Measurements from ENCODE around the gene BCL11B. TPM values are rescaled to one million over a fixed set of nuclear protein-coding genes. Genes with fewer than 3 reads are reported as not detected.

Gene BCL11B
- total and polyA plus RNA-seq, 2 donors (not counting 1 experiment from before 2014, with no cell fraction given): 0.33 to 0.42 TPM

GRCh38 chr14:99206090-99206489 is 65.9 kb downstream of the BCL11B start:
- H3K4me2 ChIP-seq (replicated peaks; ENCODE audit: low read depth, low read length, poor library complexity, severe bottlenecking): no peak overlapping the region
- no peaks in the 10 kb centered on the region for H3K9me3 Mint-ChIP-seq (ENCODE audit: insufficient read depth)
- no peaks in the 10 kb centered on the region for H3K79me2 ChIP-seq (ENCODE audit: control insufficient read depth, insufficient read depth, low read length)
- H3K27ac Mint-ChIP-seq: no peak overlapping the region
- CTCF ChIA-PET: no interaction called here
- H3K36me3 ChIP-seq (replicated peaks in 1 of 2; ENCODE audit: control extremely low read depth in 1 of 2, control insufficient read depth in 1 of 2, extremely low read depth in 1 of 2, insufficient read depth in 2 of 2, low read length in 1 of 2): no peaks in the 10 kb centered on the region
- no peaks in the 10 kb centered on the region for H3K4me1 ChIP-seq (ENCODE audit: control insufficient read depth in 2 of 2, insufficient read depth in 2 of 2, low read length in 2 of 2)
- no peak overlapping the region for H3K4me3 ChIP-seq (ENCODE audit: control extremely low read depth in 1 of 5, extremely low read depth in 1 of 5, insufficient read depth in 1 of 5, low read depth in 2 of 5, low read length in 4 of 5)
- H3K4me1 Mint-ChIP-seq: no peaks in the 10 kb centered on the region
- DNase-seq (no peak), ATAC-seq (ENCODE audit: low read depth) (no peak)
- no peak overlapping the region for H2AFZ ChIP-seq (ENCODE audit: insufficient read depth, low read depth, low read length, poor library complexity, severe bottlenecking)
- H3K9ac ChIP-seq (ENCODE audit: low read length): no peak overlapping the region
- TF ChIP-seq, protein P1, sequence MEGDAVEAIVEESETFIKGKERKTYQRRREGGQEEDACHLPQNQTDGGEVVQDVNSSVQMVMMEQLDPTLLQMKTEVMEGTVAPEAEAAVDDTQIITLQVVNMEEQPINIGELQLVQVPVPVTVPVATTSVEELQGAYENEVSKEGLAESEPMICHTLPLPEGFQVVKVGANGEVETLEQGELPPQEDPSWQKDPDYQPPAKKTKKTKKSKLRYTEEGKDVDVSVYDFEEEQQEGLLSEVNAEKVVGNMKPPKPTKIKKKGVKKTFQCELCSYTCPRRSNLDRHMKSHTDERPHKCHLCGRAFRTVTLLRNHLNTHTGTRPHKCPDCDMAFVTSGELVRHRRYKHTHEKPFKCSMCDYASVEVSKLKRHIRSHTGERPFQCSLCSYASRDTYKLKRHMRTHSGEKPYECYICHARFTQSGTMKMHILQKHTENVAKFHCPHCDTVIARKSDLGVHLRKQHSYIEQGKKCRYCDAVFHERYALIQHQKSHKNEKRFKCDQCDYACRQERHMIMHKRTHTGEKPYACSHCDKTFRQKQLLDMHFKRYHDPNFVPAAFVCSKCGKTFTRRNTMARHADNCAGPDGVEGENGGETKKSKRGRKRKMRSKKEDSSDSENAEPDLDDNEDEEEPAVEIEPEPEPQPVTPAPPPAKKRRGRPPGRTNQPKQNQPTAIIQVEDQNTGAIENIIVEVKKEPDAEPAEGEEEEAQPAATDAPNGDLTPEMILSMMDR (IDR thresholded peaks at IDR 0.05): no peak
- no peak for TF ChIP-seq EZH2 (IDR thresholded peaks at IDR 0.05; ENCODE audit: borderline replicate concordance, insufficient read depth, low read depth, low read length, poor library complexity, severe bottlenecking)
- no peaks in the 10 kb centered on the region for H3K27me3 ChIP-seq (replicated peaks in 1 of 4; ENCODE audit: control extremely low read depth in 1 of 4, control insufficient read depth in 3 of 4, insufficient read depth in 4 of 4, low read length in 3 of 4)
- 77% methylated on average over 3 of the region's 4 CpGs for WGBS (ENCODE audit: insufficient coverage)
- H3K4me3 Mint-ChIP-seq: no peak overlapping the region
- intact Hi-C loops (cut with micrococcal nuclease): no loop called here
- no peak overlapping the region for H3K27ac ChIP-seq (ENCODE audit: low read length in 2 of 2)
- H4K20me1 ChIP-seq (ENCODE audit: control insufficient read depth, insufficient read depth, low read length, poor library complexity, severe bottlenecking): no peaks in the 10 kb centered on the region
- H3K9me3 ChIP-seq (ENCODE audit: control extremely low read depth in 1 of 3, control insufficient read depth in 2 of 3, insufficient read depth in 1 of 3, low read length in 2 of 3): peaks cover 0 to 18% (median 0%) of the 10 kb centered on the region in 3 donors
- H3K27me3 Mint-ChIP-seq: no peaks in the 10 kb centered on the region
- POLR2A ChIA-PET: no interaction called here

DNA sequence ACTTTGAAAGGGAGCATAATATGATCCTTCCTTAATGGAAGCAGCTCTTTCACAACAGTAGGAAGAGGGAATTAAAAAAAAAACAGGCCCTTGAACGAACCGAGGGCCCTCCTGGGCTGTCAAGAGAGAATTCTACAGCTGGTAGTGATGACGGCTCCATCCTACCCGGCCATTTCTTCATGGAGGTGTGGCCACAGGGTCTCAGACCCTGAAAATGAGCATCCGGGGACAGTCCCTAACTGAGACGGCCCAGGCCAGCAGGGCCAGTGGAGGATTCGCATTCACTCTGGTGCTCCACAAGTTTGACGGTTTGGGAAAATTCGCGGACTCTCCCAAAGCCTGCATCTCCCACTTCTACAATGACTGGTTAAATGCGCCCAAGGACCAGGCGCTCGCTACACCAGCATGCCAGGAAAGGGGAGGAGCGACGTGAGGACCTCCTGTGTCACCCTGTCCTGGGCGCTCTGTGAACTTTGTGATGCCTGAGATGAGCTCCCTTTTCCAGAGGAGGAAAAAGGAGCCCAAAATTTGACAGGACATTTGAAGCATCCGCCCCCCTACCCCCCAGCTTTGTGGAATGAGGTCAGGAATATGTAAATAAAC is 66.8 kb downstream of the BCL11B start:
- TF ChIP-seq, protein P1 (IDR thresholded peaks at IDR 0.05): no peak
- TF ChIP-seq EZH2 (IDR thresholded peaks at IDR 0.05; ENCODE audit: borderline replicate concordance, insufficient read depth, low read depth, low read length, poor library complexity, severe bottlenecking): no peak
- H3K9me3 Mint-ChIP-seq (ENCODE audit: insufficient read depth): no peaks in the 10 kb centered on the region
- intact Hi-C loops (cut with micrococcal nuclease): no loop called here
- Histone ChIP-seq H3K27ac (ENCODE audit: low read length in 2 of 2) (no peak overlapping the region), H3K9ac (ENCODE audit: low read length) (no peak overlapping the region), H3K79me2 (ENCODE audit: control insufficient read depth, insufficient read depth, low read length) (no peaks in the 10 kb centered on the region), H3K4me3 (ENCODE audit: control extremely low read depth in 1 of 5, extremely low read depth in 1 of 5, insufficient read depth in 1 of 5, low read depth in 2 of 5, low read length in 4 of 5) (no peak overlapping the region), H4K20me1 (ENCODE audit: control insufficient read depth, insufficient read depth, low read length, poor library complexity, severe bottlenecking) (no peaks in the 10 kb centered on the region), H3K4me2 (replicated peaks; ENCODE audit: low read depth, low read length, poor library complexity, severe bottlenecking) (no peak overlapping the region), H3K27me3 (replicated peaks in 1 of 4; ENCODE audit: control extremely low read depth in 1 of 4, control insufficient read depth in 3 of 4, insufficient read depth in 4 of 4, low read length in 3 of 4) (no peaks in the 10 kb centered on the region), H2AFZ (ENCODE audit: insufficient read depth, low read depth, low read length, poor library complexity, severe bottlenecking) (no peak overlapping the region), H3K36me3 (replicated peaks in 1 of 2; ENCODE audit: control extremely low read depth in 1 of 2, control insufficient read depth in 1 of 2, extremely low read depth in 1 of 2, insufficient read depth in 2 of 2, low read length in 1 of 2) (no peaks in the 10 kb centered on the region), H3K4me1 (ENCODE audit: control insufficient read depth in 2 of 2, insufficient read depth in 2 of 2, low read length in 2 of 2) (no peaks in the 10 kb centered on the region), H3K9me3 (ENCODE audit: control extremely low read depth in 1 of 3, control insufficient read depth in 2 of 3, insufficient read depth in 1 of 3, low read length in 2 of 3) (peaks cover 0 to 16% (median 0%) of the 10 kb centered on the region in 3 donors)
- no peak overlapping the region for H3K4me3 Mint-ChIP-seq
- no peak overlapping the region for H3K27ac Mint-ChIP-seq
- 87% methylated on average over 12 of the region's 17 CpGs for WGBS (ENCODE audit: insufficient coverage)
- H3K27me3 Mint-ChIP-seq: no peaks in the 10 kb centered on the region
- no peak for ATAC-seq (ENCODE audit: low read depth)
- POLR2A ChIA-PET: no interaction called here
- DNase-seq: no peak
- CTCF ChIA-PET: no interaction called here
- no peaks in the 10 kb centered on the region for H3K4me1 Mint-ChIP-seq
